AG04450 (cell line): ENCODE results near the gene MYO1B. TPM values are rescaled to one million over a fixed set of nuclear protein-coding genes. Genes with fewer than 3 reads are reported as not detected.

ENCODE experiments used
- CTCF ChIA-PET: fragments of 300-600, 350-600 bp; formaldehyde crosslinking; extraction: SDS; loops from one replicate; lab custom pipeline; 2022; ENCODE audit warnings: antibody characterized with exemption, inconsistent platforms; lab: Charles Lee
- POLR2A ChIA-PET: fragments of 350-600 bp; formaldehyde crosslinking; extraction: SDS; loops from one replicate; lab custom pipeline; 2021; ENCODE audit warnings: antibody characterized with exemption, inconsistent platforms; lab: Yijun Ruan, JAX
- DNase-seq: peaks from one replicate; pipeline ENCODE4 v3.0.0-alpha.2; 2011; ENCODE audit warnings: low read depth, low spot score
- H3K27ac ChIP-seq: one replicate; pipeline ENCODE4 v1.5.1; 2012; ENCODE audit warnings: low read depth, low read length, control low read depth
- H3K27me3 ChIP-seq: one replicate; pipeline ENCODE4 v1.6.0; 2012; ENCODE audit warnings: low read length; ENCODE audit not compliant: control insufficient read depth, insufficient read depth
- H3K4me3 ChIP-seq: 2 replicates; pipeline ENCODE4 v1.5.1; 2011; ENCODE audit warnings: mild to moderate bottlenecking, low read depth, low read length, control low read depth
- H3K9me3 ChIP-seq: 2 replicates; pipeline ENCODE4 v1.5.1; 2012; ENCODE audit warnings: low read length; ENCODE audit not compliant: control insufficient read depth, insufficient read depth
- CTCF ChIP-seq: IDR thresholded peaks from 2 replicates; pipeline ENCODE4 v1.5.1; 2011; ENCODE audit warnings: low read depth, low read length, control low read depth, inconsistent platforms
- polyA plus RNA-seq: library from polyadenylated mRNA; depleted of rRNA; stranded (reverse); fragments of >200 nt; gene quantifications from 2 replicates; pipeline ENCODE4 v1.2.3, GENCODE V29; 2011

MYO1B gene
- polyA plus RNA-seq, 1 experiment = 149 TPM

GRCh38 chr2:191421950-191422349 is 176.7 kb downstream of the MYO1B start:
- H3K4me3 ChIP-seq = no peak overlapping the region
- DNase-seq = no peak
- no peaks in the 10 kb centered on the region for H3K9me3 ChIP-seq
- ChIA-PET POLR2A (no interaction called here), CTCF (interaction anchor here (0.7 kb wide), 1 partner anchor 79 kb away, joined by 3 read pairs; no protein-coding TSS in a partner anchor)
- no peaks in the 10 kb centered on the region for H3K27me3 ChIP-seq
- H3K27ac ChIP-seq = no peak overlapping the region
- no peak for TF ChIP-seq CTCF

- no peak overlapping the region for H3K4me3 ChIP-seq
- no peak overlapping the region for H3K27ac ChIP-seq
- no peaks in the 10 kb centered on the region for H3K27me3 ChIP-seq
- POLR2A ChIA-PET = no interaction called here
- H3K9me3 ChIP-seq = no peaks in the 10 kb centered on the region
- CTCF ChIA-PET = interaction anchor here (1.6 kb wide), 1 partner anchor 74 kb away, joined by 5 read pairs; no protein-coding TSS in a partner anchor
- DNase-seq = no peak
- TF ChIP-seq CTCF = no peak
Measured at GRCh38 chr2:191427031-191427430, 181.8 kb downstream of the MYO1B start.

GRCh38 chr2:191428141-191428540 is 182.9 kb downstream of the MYO1B start:
- ChIA-PET CTCF (interaction anchor here (0.9 to 2.1 kb wide), 2 partner anchors 73 to 263 kb away, joined by 3 to 6 read pairs; no protein-coding TSS in a partner anchor), POLR2A (no interaction called here)
- H3K27ac ChIP-seq = no peak overlapping the region
- H3K9me3 ChIP-seq = no peaks in the 10 kb centered on the region
- H3K4me3 ChIP-seq = no peak overlapping the region
- no peak for TF ChIP-seq CTCF
- no peaks in the 10 kb centered on the region for H3K27me3 ChIP-seq
- no peak for DNase-seq

- CTCF ChIA-PET = no interaction called here
- Histone ChIP-seq H3K27me3 (no peaks in the 10 kb centered on the region), H3K9me3 (no peaks in the 10 kb centered on the region), H3K4me3 (no peak overlapping the region), H3K27ac (no peak overlapping the region)
- no peak for DNase-seq
- TF ChIP-seq CTCF = no peak
- POLR2A ChIA-PET = no interaction called here
Measured at GRCh38 chr2:191430476-191430875, 185.3 kb downstream of the MYO1B start.

- no peaks in the 10 kb centered on the region for H3K27me3 ChIP-seq
- H3K4me3 ChIP-seq = no peak overlapping the region
- no peak overlapping the region for H3K27ac ChIP-seq
- ChIA-PET POLR2A (no interaction called here), CTCF (no interaction called here)
- no peaks in the 10 kb centered on the region for H3K9me3 ChIP-seq
- DNase-seq = no peak
- no peak for TF ChIP-seq CTCF
Measured at GRCh38 chr2:191432121-191432520, 186.9 kb downstream of the MYO1B start.
